NCI-H2227 (cell line): ENCODE results near the gene PSRC1.

ENCODE experiments used
- DNase-seq: peaks from one replicate; lab custom pipeline; 2025; ENCODE audit not compliant: unreplicated experiment; lab: John Stamatoyannopoulos, UW

Gene PSRC1

GRCh38 chr1:109272831-109273547, 10.0 kb downstream of the PSRC1 start:
- DNase-seq, result no peak

DNA sequence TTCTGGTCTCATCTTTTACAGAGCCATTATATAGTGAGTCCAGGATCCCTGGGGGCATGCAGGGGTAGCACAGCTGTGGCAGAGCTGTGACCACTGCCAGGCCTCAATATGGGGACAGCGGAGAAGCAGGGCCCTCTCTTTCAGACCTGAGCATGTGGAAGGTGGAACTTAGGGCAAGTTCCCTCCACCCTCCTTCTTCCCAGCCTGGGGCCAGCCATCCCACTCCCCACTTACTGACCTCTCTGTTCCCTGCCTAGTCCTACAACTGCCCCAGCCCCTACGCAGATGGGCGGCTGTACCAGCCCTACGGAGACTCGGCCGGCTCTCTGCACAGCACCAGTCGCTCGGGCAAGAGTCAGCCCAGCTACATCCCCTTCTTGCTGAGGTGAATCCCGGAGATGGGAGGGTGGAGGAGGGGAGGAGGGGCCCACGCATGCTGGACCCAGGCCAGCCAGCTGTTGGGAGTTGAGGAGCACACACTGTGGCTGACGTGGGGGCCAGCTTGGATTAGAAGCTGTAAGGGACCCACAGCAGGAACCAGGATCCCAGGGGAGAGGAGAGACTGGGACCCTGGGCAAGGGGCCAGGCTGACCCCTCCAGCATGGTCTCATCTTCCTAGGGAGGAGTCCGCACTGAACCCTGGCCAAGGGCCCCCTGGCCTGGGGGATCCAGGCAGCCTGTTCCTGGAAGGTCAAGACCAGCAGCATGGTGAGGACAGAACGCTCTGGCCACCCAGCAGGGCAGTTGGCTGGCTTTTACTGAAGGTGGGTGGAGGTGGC, 10.7 kb downstream of the PSRC1 start:
- DNase-seq, result no peak

DNA sequence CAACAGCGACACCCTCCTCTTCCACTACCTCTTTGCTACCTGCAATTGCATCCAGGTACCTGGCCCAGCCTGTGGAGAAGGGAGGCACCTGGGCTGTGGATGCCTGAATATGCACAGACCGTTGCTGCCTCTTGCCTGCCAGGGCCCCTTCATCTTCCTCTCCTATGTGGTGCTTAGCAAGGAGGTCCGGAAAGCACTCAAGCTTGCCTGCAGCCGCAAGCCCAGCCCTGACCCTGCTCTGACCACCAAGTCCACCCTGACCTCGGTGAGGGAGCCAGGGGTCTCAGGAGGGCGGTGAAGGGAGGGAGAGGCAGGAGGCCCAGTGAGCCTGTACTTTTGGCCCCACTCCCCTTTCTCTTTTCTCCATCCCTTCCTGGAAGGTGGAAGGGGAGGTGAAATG, 11.5 kb downstream of the PSRC1 start:
- DNase-seq, result no peak

GRCh38 chr1:109270623-109271317, 12.2 kb downstream of the PSRC1 start:
- DNase-seq, result no peak

DNA sequence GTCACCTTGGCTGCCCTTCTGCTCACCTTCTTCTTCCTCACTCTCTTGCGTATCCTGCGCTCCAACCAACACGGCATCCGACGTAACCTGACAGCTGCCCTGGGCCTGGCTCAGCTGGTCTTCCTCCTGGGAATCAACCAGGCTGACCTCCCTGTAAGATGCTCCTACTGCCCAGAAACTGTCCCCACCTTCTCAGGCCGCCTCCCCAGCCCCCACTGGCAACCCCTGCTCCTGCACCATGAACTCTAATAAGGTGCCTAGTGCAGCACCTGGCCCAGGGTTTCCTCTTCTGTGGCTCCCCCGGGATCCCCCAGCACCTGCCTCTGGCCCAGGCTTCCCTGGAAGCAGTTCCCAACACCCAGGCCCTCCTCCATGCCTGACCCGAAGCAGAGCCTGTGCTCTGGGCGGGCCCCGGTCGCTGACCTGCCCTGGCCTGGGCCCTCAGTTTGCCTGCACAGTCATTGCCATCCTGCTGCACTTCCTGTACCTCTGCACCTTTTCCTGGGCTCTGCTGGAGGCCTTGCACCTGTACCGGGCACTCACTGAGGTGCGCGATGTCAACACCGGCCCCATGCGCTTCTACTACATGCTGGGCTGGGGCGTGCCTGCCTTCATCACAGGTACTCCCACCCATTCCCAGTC, 12.8 kb downstream of the PSRC1 start:
- no peak for DNase-seq

- DNase-seq, result no peak
Measured at GRCh38 chr1:109269212-109269980, 13.5 kb downstream of the PSRC1 start.

- DNase-seq, result no peak
Measured at GRCh38 chr1:109268431-109269211, 14.3 kb downstream of the PSRC1 start.

DNA sequence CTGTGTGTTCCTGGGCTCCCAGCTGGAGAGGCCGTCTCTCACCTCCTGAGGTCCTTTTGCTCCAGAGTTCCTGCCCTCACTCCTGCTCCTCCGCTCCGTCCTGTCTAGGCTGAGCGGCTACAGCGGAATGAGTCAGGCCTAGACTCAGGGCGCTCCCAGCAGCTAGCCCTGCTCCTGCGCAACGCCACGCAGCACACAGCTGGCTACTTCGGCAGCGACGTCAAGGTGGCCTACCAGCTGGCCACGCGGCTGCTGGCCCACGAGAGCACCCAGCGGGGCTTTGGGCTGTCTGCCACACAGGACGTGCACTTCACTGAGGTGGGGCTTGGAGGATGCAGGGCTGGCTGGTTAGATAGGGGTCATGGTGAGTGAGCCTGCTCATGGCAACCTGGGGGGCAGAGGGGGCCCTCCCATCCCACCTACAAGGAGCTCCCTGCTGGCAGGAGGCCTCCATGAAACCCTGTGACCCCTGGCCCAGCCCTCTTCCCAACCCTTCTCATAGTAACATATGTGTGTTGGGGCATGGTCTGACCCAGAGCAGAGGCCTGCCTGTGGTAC, 15.1 kb downstream of the PSRC1 start:
- no peak for DNase-seq

- DNase-seq, result no peak
Measured at GRCh38 chr1:109266965-109267364, 16.0 kb downstream of the PSRC1 start.

GRCh38 chr1:109265741-109266330, 17.1 kb downstream of the PSRC1 start:
- DNase-seq, result no peak

DNA sequence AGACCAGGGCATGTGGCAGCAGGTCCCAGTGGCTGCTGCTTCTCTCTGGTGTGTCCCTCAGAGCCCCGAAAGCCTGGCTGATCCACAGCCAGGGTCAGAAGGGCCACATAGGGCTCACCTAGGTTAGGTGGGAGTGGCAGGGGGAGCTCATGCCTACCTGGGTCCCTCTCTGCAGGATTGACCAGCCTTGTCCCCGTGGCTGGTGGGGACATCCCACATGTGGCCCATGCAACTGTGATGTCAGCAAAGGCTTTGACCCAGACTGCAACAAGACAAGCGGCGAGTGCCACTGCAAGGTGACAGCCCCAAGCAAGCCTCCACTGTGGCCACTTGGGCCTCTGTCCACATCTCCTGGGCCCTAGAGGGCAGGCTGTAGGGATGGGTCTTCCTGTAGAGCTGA, 17.9 kb downstream of the PSRC1 start:
- no peak for DNase-seq

- DNase-seq, result no peak
Measured at GRCh38 chr1:109264379-109264755, 18.6 kb downstream of the PSRC1 start.

GRCh38 chr1:109263597-109264378, 19.2 kb downstream of the PSRC1 start:
- DNase-seq, result peak; percentile 65

DNA sequence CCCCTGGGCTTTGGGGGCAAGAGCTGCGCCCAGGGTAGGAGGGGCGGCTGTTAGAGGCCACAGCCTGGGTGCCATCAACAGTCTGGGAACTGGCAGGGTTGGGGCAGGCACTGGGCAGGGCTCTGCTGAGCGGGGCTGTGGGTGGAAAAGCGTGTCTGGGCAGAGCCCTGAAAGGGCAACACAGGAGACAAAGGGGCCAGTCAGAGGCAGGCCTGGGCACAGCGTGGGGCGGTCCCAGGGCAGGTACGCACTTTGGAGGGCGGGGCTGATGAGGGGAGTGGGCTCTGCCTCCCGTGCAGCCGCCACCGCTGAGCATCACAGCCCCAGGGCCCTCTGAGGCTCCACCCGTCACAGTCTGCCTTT, 19.7 kb downstream of the PSRC1 start:
- DNase-seq, result no peak

- no peak for DNase-seq
Measured at GRCh38 chr1:109262231-109263055, 20.5 kb downstream of the PSRC1 start.

- DNase-seq, result no peak
Measured at GRCh38 chr1:109261578-109261977, 21.4 kb downstream of the PSRC1 start.

DNA sequence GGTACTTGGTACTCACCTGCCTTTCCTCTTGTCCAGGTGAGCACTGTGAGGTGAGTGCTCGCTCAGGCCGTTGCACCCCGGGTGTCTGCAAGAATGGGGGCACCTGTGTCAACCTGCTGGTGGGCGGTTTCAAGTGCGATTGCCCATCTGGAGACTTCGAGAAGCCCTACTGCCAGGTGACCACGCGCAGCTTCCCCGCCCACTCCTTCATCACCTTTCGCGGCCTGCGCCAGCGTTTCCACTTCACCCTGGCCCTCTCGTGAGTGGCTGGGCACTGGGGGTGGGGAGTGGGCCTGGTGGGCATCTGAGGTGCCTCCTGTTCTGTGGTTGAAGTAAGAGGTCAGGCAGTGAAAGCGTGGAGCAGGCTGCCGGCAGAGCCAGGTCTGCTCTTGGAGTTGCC, 21.9 kb downstream of the PSRC1 start:
- DNase-seq, result no peak
